ENCODE measurements around the gene RIMBP3B.
"Not testable (repeated sequence)": the region's sequence is repeated elsewhere in the genome, so short reads cannot be mapped to it uniquely, and the experiment has no call there.

DNA sequence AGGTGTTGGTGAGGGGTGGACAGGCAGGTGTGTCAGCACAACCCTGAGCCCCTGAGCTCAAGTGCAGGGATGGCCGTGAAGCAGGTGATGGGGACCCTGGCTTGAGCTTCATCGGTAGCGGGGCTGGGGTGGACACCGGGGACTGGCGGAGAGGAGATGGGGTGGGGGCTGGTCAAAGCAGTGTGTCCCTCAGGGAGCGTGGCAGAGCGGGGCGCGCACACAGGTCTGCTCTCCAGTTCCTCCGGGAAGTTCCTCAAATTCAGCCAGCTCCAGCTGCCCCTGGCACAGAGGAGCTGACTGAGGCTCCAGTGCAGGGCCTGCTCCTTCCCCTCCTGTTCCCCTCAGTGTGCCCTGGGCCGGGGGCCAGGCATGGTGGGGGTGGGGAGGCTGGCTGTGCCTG lies 19.7 kb upstream of the RIMBP3B start:
- not testable (repeated sequence) for TF ChIP-seq U2AF1 (optimal IDR thresholded peaks at IDR 0.05; ENCODE audit: low read depth, low read length); MAFK (conservative IDR thresholded peaks at IDR 0.05 in 1 of 2, IDR thresholded peaks at IDR 0.05 in 1 of 2; ENCODE audit: low read length in 2 of 2); TP53 (CRISPR knock-in tag; conservative IDR thresholded peaks at IDR 0.05)
- TF ChIP-seq, protein P1, sequence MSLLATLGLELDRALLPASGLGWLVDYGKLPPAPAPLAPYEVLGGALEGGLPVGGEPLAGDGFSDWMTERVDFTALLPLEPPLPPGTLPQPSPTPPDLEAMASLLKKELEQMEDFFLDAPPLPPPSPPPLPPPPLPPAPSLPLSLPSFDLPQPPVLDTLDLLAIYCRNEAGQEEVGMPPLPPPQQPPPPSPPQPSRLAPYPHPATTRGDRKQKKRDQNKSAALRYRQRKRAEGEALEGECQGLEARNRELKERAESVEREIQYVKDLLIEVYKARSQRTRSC (CRISPR knock-in tag; IDR thresholded peaks at IDR 0.05; ENCODE audit: low read depth) = not testable (repeated sequence)
- TF ChIP-seq, protein P2, sequence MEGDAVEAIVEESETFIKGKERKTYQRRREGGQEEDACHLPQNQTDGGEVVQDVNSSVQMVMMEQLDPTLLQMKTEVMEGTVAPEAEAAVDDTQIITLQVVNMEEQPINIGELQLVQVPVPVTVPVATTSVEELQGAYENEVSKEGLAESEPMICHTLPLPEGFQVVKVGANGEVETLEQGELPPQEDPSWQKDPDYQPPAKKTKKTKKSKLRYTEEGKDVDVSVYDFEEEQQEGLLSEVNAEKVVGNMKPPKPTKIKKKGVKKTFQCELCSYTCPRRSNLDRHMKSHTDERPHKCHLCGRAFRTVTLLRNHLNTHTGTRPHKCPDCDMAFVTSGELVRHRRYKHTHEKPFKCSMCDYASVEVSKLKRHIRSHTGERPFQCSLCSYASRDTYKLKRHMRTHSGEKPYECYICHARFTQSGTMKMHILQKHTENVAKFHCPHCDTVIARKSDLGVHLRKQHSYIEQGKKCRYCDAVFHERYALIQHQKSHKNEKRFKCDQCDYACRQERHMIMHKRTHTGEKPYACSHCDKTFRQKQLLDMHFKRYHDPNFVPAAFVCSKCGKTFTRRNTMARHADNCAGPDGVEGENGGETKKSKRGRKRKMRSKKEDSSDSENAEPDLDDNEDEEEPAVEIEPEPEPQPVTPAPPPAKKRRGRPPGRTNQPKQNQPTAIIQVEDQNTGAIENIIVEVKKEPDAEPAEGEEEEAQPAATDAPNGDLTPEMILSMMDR (CRISPR knock-in tag; IDR thresholded peaks at IDR 0.05) = not testable (repeated sequence)

All from HepG2 (cell line).